WTC11 (cell line): ENCODE measurements around the gene C1orf87. TPM values are rescaled to one million over a fixed set of nuclear protein-coding genes. Genes with fewer than 3 reads are reported as not detected.

Experiments used
- ATAC-seq: fragments of 200-7000 bp; cut with Tn5 transposase; 2 replicates; pipeline ENCODE4 v1.10.0; 2021; ENCODE audit warnings: mild to moderate bottlenecking, moderate library complexity
- CTCF ChIA-PET: fragments of 300-600 bp; sonication (Branson Sonifier 250); formaldehyde crosslinking; loops from one replicate; lab custom pipeline; 2021; ENCODE audit warnings: antibody characterized with exemption; lab: Charles Lee
- POLR2A ChIA-PET: fragments of 350-600 bp; sonication (Branson Sonifier 250); formaldehyde crosslinking; loops from one replicate; lab custom pipeline; 2021; ENCODE audit warnings: antibody characterized with exemption; lab: Charles Lee
- DNase-seq: peaks from one replicate; pipeline ENCODE4 v3.0.0; 2021; ENCODE audit warnings: low spot score
- H3K27ac Mint-ChIP-seq: 2 replicates; pipeline ENCODE4 v1.8.0; 2021; ENCODE audit warnings: mixed read lengths
- H3K27me3 Mint-ChIP-seq: 2 replicates; pipeline ENCODE4 v1.8.0; 2021; ENCODE audit warnings: low read depth, mild to moderate bottlenecking, moderate library complexity, mixed read lengths
- H3K36me3 Mint-ChIP-seq: 2 replicates; pipeline ENCODE4 v1.8.0; 2021; ENCODE audit warnings: mixed read lengths
- H3K4me1 Mint-ChIP-seq: 2 replicates; pipeline ENCODE4 v1.8.0; 2022; ENCODE audit warnings: mixed read lengths
- H3K4me3 Mint-ChIP-seq: 2 replicates; pipeline ENCODE4 v1.8.0; 2021; ENCODE audit warnings: mild to moderate bottlenecking, moderate library complexity, mixed read lengths
- H3K9me3 Mint-ChIP-seq: 2 replicates; pipeline ENCODE4 v1.8.0; 2021; ENCODE audit warnings: mixed read lengths
- ATF2 ChIP-seq: sonication (generic); formaldehyde crosslinking; IDR thresholded peaks from 2 replicates; pipeline ENCODE4 v1.8.1; 2022; ENCODE audit warnings: low read depth, missing genetic modification reagents, borderline replicate concordance
- CREM ChIP-seq: sonication (generic); formaldehyde crosslinking; IDR thresholded peaks from 2 replicates; pipeline ENCODE4 v1.8.1; 2022; ENCODE audit warnings: mild to moderate bottlenecking, missing genetic modification reagents, moderate library complexity
- E2F4 ChIP-seq: sonication (generic); formaldehyde crosslinking; IDR thresholded peaks from 2 replicates; pipeline ENCODE4 v1.8.1; 2022; ENCODE audit warnings: low read depth, mild to moderate bottlenecking, moderate library complexity, missing genetic modification reagents, borderline replicate concordance
- ETV6 ChIP-seq: sonication (generic); formaldehyde crosslinking; IDR thresholded peaks from 2 replicates; pipeline ENCODE4 v1.8.1; 2022; ENCODE audit warnings: mild to moderate bottlenecking, missing genetic modification reagents
- FOXP1 ChIP-seq: sonication (generic); formaldehyde crosslinking; IDR thresholded peaks from 2 replicates; pipeline ENCODE4 v1.8.0; 2022; ENCODE audit warnings: missing genetic modification reagents, mild to moderate bottlenecking, moderate library complexity, borderline replicate concordance
- GABPB1 ChIP-seq: sonication (generic); formaldehyde crosslinking; IDR thresholded peaks from 2 replicates; pipeline ENCODE4 v1.8.1; 2023; ENCODE audit warnings: mild to moderate bottlenecking, missing genetic modification reagents
- GRHL2 ChIP-seq: fragments of 250-450 bp; sonication (Bioruptor Pico); IDR thresholded peaks from 2 replicates; pipeline ENCODE4 v1.8.0; 2022; ENCODE audit warnings: mild to moderate bottlenecking, moderate library complexity; ENCODE audit not compliant: insufficient replicate concordance, severe bottlenecking
- HMGA2 ChIP-seq: fragments of 250-450 bp; sonication (Bioruptor Pico); IDR thresholded peaks from 2 replicates; pipeline ENCODE4 v1.4.0; 2021; ENCODE audit warnings: mild to moderate bottlenecking, moderate library complexity
- MLX ChIP-seq: sonication (generic); formaldehyde crosslinking; IDR thresholded peaks from 2 replicates; pipeline ENCODE4 v1.8.1; 2023; ENCODE audit warnings: mild to moderate bottlenecking, missing genetic modification reagents, moderate library complexity
- MXD4 ChIP-seq: fragments of 250-450 bp; sonication (Bioruptor Pico); IDR thresholded peaks from 2 replicates; pipeline ENCODE4 v1.8.0; 2021; ENCODE audit warnings: mild to moderate bottlenecking, moderate library complexity, borderline replicate concordance
- NFYB ChIP-seq: sonication (generic); formaldehyde crosslinking; conservative IDR thresholded peaks from 2 replicates; pipeline ENCODE4 v1.8.0; 2022; ENCODE audit warnings: low read depth, missing genetic modification reagents
- NR1H2 ChIP-seq: sonication (generic); formaldehyde crosslinking; IDR thresholded peaks from 2 replicates; pipeline ENCODE4 v1.9.0; 2021; ENCODE audit warnings: mild to moderate bottlenecking, moderate library complexity, missing genetic modification reagents
- NR3C1 ChIP-seq: sonication (generic); formaldehyde crosslinking; conservative IDR thresholded peaks from 2 replicates; pipeline ENCODE4 v1.8.1; 2023; ENCODE audit warnings: low read depth, mild to moderate bottlenecking, missing genetic modification reagents
- SOX15 ChIP-seq: fragments of 250-450 bp; sonication (Bioruptor Pico); IDR thresholded peaks from 2 replicates; pipeline ENCODE4 v1.9.0; 2021; ENCODE audit warnings: mild to moderate bottlenecking
- TCF7 ChIP-seq: sonication (generic); formaldehyde crosslinking; IDR thresholded peaks from 2 replicates; pipeline ENCODE4 v1.8.0; 2022; ENCODE audit warnings: mild to moderate bottlenecking, low read depth, missing genetic modification reagents, moderate library complexity
- USF2 ChIP-seq: sonication (generic); formaldehyde crosslinking; IDR thresholded peaks from 2 replicates; pipeline ENCODE4 v1.8.1; 2023; ENCODE audit warnings: mild to moderate bottlenecking, missing genetic modification reagents, moderate library complexity
- ZNF138 ChIP-seq: sonication (generic); formaldehyde crosslinking; conservative IDR thresholded peaks from 2 replicates; pipeline ENCODE4 v1.8.1; 2022; ENCODE audit warnings: mild to moderate bottlenecking, moderate library complexity, missing genetic modification reagents
- ZNF219 ChIP-seq: sonication (generic); formaldehyde crosslinking; IDR thresholded peaks from 2 replicates; pipeline ENCODE4 v1.8.0; 2023; ENCODE audit warnings: missing genetic modification reagents, mild to moderate bottlenecking, borderline replicate concordance
- ZNF425 ChIP-seq: fragments of 250-450 bp; sonication (Bioruptor Pico); conservative IDR thresholded peaks from 2 replicates; pipeline ENCODE4 v1.9.0; 2021; ENCODE audit warnings: mild to moderate bottlenecking
- ZNF671 ChIP-seq: fragments of 250-450 bp; sonication (Bioruptor Pico); IDR thresholded peaks from 2 replicates; pipeline ENCODE4 v1.8.0; 2021; ENCODE audit warnings: mild to moderate bottlenecking
- total RNA-seq: library from RNA; stranded (reverse); gene quantifications from 3 replicates; pipeline ENCODE4 v1.2.3, GENCODE V29; 2021

The C1orf87 gene
- total RNA-seq, 1 experiment from 2014 or later = 0.22 TPM

- Mint-ChIP-seq H3K27ac (no peak overlapping the region), H3K27me3 (peaks cover 3% of the 10 kb centered on the region; the same call in 1 of the 2 replicates), H3K9me3 (no peaks in the 10 kb centered on the region), H3K36me3 (no peaks in the 10 kb centered on the region), H3K4me3 (no peak overlapping the region), H3K4me1 (peaks cover 4% of the 10 kb centered on the region)
- DNase-seq = no peak
- TF ChIP-seq NFYB (CRISPR knock-in tag) (no peak), SOX15 (CRISPR knock-in tag) (no peak), NR3C1 (CRISPR knock-in tag) (no peak), MXD4 (CRISPR knock-in tag) (no peak), ZNF671 (no peak), USF2 (no peak), GABPB1 (CRISPR knock-in tag) (no peak)
- CTCF ChIA-PET = no interaction called here
- POLR2A ChIA-PET = no interaction called here
- ATAC-seq = no peak
These were observed 48.0 kb downstream of the C1orf87 start for GRCh38 chr1:60025552-60025951.

GRCh38 chr1:60017508-60018205 is 55.9 kb downstream of the C1orf87 start:
- H3K9me3 Mint-ChIP-seq = no peaks in the 10 kb centered on the region
- DNase-seq = no peak
- ATAC-seq = no peak
- TF ChIP-seq E2F4 (no peak), ATF2 (CRISPR knock-in tag) (no peak), CREM (CRISPR knock-in tag) (no peak), GRHL2 (CRISPR knock-in tag) (no peak)
- TF ChIP-seq, all 79 proteins: peak for 0
- H3K4me1 Mint-ChIP-seq = peaks cover 5% of the 10 kb centered on the region; the same call in 1 of the 2 replicates
- ChIA-PET POLR2A (no interaction called here), CTCF (interaction anchor here (1.7 kb wide), 1 partner anchor 41 kb away, joined by 4 read pairs; no protein-coding TSS in a partner anchor)
- H3K4me3 Mint-ChIP-seq = no peak overlapping the region
- H3K27ac Mint-ChIP-seq = no peak overlapping the region
- no peaks in the 10 kb centered on the region for H3K36me3 Mint-ChIP-seq
- 0 out of 2 replicates have a peak, but pooled peaks cover 3% of the 10 kb centered on the region for H3K27me3 Mint-ChIP-seq

- Mint-ChIP-seq H3K27me3 (no peaks in the 10 kb centered on the region), H3K4me3 (no peak overlapping the region), H3K9me3 (no peaks in the 10 kb centered on the region), H3K27ac (no peak overlapping the region), H3K36me3 (no peaks in the 10 kb centered on the region), H3K4me1 (no peaks in the 10 kb centered on the region)
- DNase-seq = no peak
- TF ChIP-seq NR1H2 (CRISPR knock-in tag) (no peak), ETV6 (CRISPR knock-in tag) (no peak), ATF2 (CRISPR knock-in tag) (no peak), SOX15 (CRISPR knock-in tag) (no peak), GABPB1 (CRISPR knock-in tag) (no peak), TCF7 (CRISPR knock-in tag) (no peak), ZNF425 (no peak), MLX (CRISPR knock-in tag) (no peak), HMGA2 (no peak), ZNF138 (no peak), ZNF219 (CRISPR knock-in tag) (no peak), FOXP1 (CRISPR knock-in tag) (no peak)
- no peak for ATAC-seq
- POLR2A ChIA-PET = no interaction called here
- CTCF ChIA-PET = interaction anchor here (1.2 kb wide), 1 partner anchor 39 kb away, joined by 6 read pairs; no protein-coding TSS in a partner anchor
These were observed 62.9 kb downstream of the C1orf87 start for GRCh38 chr1:60010690-60011089.
